GM19025 (cell line): ENCODE results near the gene ANKS1B.

Source experiments
- ATAC-seq: cut with Tn5 transposase; IDR thresholded peaks from one replicate; pipeline ENCODE4 v1.9.1; 2021; ENCODE audit warnings: mild to moderate bottlenecking, low read depth, moderate library complexity; ENCODE audit not compliant: unreplicated experiment

Gene ANKS1B

DNA sequence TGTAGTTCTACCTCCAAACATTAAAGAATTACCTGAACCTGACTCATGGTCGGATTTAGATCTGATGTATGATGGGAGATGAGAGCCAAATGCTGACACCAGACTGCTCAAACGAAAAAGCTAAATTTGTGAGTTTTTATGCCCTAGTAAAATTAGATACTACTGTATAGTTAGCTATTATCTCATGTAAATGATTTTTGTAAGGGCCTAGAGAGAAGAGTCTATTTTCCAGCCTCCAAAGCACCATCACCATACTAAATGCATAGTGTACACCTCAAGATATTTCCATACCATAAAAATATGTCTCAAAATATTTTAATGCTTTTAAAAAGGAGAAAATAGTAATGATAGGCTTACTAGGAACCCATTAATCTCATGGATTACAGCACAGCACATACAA lies 18.3 kb downstream of the ANKS1B start:
- no peak for ATAC-seq

DNA sequence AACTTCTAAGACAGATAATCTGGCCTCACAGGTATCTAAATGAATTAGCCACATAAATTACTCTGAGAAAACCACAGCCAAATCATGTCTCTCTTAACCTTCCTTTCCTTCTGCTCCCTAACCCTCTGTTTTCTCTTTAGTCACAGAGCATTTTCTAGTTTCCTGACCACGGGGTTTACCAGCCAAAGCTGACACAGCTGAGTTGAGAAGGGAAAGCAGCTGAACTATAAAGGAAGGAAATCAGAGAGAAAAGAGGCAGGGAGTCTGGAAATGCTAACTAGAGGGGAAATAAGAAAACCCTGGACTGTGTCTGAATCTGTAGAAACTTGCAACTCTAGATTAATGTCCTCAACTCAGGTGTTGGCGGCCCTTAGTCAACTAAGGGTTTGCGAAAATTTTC lies 24.4 kb downstream of the ANKS1B start:
- no peak for ATAC-seq

DNA sequence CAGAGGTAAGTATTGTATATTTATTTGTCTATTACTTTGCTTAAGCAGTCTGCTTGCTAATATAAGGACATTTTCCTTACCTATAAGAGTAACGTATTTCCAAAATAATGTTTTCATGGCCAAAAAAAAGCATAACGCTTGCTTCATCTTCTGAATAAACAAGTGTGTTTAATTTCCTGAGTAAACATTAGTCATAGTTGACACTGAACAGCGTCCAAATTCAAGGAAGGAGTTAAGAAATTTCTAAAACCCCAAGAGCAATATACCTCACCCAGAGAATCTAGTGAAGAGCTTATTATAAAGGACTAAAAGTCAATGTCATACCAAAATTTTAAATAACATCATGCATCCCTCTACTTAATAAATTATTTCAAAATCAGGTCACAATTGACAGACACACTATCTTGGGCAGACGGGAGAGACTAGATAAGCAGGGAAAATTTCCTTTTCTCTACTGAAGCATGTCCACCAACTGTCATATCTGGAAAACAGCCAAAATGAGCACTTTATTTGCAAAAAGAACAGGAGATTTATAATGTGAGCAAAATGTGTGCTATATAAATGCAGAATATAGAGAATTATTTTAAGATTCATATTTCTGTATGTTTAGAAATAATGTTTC lies 25.1 kb downstream of the ANKS1B start:
- ATAC-seq: no peak

DNA sequence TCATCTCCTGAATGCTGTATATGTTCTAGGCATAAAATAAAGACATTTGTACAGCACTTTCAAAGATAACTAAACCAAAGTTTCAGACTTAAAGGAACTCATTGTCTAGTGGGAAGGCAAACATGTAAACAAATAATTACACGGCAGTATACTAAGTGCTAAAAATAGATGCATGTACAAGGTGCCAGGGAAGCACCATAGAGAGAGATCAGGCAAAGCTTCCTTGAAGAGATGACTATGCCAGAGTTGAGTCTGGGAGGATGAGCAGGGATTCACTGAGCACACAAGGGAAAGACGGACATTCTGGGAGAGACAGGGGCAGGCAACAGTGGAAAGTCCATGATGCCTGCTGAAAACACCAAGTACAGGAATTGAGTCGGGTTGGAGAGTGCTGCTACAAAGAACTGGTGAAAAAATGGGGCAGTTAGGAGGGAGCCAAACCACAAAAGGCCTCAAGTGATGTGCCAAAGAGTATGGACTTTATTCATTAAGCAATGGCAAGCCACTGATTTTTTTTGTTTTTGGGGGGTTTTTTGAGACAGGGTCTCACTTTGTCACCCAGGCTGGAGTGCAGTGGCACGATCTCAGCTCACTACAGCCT lies 26.8 kb downstream of the ANKS1B start:
- no peak for ATAC-seq

DNA sequence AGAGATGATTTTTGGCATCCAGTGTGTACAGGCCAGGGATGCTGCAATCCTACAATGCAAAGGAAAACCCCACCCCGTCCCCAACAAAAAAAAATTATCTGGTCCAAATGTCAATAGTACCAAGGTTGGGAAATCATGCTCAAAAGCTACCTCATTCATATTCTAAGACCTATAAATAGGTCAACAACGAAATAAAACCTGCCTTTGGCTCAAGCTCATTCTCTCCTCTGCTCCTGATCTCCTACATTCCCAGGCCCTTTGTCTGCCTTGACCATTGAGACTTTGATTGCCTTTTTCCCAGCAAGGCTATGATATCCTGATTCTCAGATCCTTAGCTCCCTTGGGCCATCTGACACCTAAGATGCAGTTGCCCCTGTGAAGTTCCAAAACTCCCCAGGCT lies 30.0 kb downstream of the ANKS1B start:
- ATAC-seq: no peak

DNA sequence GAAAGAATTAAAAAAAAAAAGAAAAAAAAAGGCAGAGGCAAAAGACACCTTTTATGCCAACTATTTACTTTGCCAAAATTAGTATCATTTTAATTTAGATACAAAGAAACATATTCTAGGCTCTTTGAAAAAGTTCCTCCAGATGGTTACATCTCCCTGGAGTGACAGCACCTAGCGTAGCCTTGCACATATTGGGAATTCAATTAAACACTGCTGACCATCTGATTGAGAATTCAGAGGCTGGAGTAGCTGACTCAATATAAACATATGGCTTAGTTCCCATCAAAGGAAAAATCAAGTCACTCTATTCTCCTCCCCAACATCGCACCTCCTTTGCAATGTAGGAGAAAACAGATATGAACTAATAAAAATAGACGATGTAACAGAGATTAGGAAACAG lies 36.4 kb downstream of the ANKS1B start:
- ATAC-seq: no peak

DNA sequence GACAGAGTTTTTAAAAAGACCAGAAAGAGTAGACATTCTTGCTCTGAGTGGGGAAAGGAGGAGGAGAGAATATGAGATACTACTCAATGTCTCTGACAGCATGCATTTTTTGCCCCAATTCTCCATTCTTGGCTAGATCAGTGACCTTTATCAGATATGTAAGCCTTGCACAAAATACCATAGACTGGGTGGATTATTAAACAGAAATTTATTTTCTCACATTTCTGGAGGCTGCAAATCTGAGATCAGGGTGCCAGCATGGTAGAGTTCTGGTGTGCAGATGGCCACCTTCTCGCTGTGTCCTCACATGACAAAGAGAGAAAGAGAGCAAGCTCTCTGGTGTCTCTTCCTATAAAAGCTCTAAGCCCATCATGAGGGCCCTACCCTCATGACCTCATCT lies 38.6 kb downstream of the ANKS1B start:
- no peak for ATAC-seq

DNA sequence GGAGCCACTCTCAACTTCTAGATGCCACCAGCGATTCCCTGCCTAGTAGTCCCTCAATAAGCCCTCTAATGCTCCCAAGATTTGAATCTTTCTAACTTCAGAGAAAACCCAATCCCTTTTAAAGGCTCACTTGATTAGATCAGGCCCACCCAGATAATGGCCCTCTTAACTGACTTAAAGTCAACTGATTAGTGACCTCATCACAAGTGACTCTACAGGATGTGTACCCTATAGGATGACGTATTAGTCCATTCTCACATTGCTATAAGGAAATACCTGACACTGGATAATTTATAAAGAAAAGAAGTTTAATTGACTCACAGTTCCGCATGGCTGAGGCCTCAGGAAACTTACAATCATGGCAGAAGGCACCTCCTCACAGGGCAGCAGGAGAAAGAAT lies 49.1 kb downstream of the ANKS1B start:
- no peak for ATAC-seq

DNA sequence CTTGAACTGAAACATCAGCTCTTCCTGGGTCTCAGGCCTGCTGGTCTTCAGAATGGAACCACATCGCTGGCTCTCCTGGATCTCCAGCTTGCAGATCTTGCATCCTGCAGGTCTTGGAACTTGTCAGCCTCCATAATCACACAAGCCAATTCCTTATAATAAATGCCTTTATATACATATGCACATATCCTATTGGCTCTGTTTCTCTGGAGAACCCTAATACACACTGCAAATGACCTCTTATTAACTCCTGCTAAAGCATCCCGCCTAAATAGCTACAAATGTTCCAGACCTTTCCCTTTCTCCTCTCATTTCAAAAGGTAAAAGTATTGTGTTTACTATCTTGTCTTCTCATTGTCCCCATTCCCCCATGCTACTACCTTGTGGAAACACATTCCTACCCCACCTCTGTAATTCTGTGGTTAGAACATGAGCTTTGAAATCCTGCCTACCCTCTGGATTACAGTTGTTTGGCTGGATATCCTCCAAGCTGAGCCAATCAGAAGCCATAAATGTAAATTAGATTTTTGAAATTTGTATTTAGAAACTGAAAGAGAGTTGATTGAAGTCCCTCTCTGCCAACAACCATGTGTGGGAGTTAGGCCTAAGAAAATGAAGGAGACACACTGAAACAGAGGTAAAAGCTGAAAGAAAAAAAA lies 58.1 kb downstream of the ANKS1B start:
- ATAC-seq: no peak

DNA sequence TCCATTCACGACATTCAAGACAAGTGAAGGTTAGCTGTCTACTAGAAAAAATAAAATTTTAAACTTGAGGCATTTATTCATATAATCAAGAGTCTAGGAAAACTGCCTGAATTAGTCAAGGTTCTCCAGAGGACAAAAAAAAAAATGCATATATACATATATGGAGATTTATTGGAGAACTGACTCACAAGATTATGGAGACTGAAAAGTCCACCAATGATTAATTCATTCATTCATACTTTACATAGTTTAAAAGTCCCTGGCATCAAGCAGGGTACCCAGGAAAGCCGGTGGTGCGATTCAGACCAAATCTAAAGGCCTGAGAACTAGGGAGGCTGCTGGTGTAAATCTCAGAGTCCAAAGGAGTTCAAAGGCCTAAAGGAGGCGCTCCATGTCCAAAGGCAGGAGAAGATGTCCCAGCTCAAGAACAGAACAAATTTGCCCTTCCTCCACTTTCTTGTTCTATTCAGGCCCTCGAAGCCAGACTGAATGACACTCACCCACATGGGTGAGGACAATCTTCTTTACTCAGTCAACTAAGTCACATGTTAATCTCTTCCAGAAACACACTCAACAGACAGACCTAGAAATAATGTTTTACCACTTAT lies 64.3 kb downstream of the ANKS1B start:
- no peak for ATAC-seq

DNA sequence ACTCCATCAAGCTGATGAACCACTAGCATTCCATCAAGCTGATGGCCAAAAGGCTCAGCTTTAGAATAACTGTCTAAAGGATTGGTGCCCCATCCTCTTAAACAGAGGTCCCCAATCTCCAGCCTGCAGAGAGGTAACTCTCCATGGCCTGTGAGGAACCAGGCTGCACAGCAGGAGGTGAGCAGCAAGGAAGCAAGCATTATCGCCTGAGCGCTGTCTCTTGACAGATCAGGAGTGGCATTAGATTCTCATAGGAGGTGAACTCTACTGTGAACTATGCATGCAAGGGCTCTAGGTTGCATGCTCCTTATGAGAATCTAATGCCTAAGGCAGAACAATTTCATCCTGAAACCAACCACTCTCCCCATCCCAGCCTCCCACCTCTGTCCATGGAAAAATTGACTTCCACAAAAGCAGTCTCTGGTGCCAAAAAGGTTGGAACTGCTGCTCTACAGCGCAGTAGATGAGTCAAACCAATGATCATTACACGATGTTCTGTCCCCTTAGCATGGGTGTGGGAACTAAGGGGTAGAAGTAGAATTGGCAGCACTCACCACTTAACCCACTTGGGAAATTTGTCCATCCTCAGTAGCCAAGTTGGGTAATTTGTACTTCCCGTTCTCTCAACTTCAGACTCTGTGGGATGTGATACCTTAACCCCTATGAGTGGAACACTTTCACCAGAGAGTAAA lies 66.9 kb downstream of the ANKS1B start:
- no peak for ATAC-seq

DNA sequence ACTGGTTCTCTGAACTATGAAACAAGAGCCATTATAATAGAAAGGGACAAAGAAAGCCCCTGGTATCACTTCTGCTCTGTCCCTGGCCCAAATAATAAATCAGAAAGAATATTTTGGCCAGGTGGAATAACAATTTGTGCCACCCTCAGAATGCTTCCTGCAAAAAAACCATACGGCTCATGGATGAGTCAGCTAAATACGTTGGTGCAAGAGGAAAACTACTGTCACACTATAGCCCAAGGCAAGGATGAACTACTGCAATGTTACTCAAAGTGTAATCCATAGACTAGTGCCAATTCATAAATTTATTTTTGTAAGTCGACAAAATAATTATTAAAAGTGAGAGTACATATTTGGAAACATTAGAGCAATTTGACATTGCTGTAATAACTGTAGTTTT lies 68.2 kb downstream of the ANKS1B start:
- ATAC-seq: no peak

DNA sequence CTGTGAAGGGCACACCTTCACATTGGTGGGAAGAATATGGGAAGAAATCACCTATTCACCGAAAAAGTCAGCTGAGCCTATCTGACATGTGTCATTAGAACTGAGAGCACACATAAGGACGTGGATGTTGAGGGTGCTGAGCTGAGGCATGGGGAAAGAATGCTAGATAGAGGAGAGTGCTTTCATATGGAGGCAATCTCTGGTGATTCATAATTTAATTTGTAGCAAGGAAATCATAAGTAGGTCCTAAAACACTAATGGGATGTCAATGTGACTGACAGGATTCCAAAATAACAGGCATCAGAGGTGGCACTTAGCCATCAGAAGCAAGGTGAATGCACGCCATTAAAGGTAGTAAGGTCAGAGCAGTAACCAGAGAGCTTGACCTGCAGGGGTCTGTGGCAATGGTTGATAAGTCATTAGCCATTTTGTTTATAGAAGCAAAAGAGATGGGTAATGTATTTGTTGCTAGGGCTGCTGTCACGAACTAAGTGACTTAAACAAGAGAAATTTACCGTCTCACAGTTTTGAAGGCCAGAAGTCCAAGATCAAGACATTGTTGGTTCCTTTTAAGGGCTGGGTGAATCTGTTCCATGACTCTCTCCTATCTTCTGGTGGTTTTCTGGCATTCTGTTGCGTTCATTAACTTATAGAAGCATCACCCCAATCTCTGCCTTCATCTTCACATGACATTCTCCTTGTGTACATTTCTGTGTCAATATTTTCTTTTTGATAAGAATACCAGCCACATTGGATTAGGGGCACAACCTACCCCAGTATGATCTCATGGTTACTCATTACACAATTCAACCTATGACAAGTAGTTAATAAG lies 69.3 kb downstream of the ANKS1B start:
- no peak for ATAC-seq

DNA sequence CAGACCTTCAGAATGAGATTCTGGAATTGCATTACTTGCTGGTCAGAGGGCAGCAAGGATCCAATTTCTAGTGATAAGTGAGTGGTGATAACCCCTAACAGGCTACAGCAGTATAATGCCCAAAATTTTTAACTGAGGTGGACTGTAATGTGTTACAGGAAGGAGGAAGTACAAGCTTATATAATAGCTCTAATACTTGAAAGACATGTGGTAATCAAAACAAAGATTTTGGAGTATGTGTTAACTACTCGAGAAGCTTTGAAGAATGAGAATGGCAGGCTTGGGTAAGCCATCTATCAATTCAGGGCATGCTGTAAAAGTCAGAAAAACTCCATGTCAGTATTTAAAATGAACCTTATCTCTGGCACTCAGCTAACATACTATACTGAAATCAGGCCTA lies 70.5 kb downstream of the ANKS1B start:
- no peak for ATAC-seq

DNA sequence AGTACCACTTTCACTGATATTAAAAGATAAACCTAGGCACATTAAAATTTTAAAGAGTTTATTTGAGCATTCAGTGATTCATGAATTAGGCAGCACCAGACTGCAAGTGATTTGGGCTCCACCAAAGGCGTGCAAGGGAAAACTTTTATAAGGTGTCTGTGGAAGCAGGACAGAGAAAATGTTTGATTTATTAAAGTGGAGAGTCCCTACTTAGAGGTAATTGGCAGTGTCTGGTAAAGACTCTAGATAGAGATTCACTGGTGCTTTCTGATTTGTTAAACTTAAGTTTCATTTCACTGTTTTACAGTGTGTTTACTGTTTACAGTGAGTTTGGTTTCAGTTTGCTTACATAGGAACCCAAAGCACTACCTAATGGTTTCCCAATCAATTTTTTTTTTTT lies 72.8 kb downstream of the ANKS1B start:
- no peak for ATAC-seq

DNA sequence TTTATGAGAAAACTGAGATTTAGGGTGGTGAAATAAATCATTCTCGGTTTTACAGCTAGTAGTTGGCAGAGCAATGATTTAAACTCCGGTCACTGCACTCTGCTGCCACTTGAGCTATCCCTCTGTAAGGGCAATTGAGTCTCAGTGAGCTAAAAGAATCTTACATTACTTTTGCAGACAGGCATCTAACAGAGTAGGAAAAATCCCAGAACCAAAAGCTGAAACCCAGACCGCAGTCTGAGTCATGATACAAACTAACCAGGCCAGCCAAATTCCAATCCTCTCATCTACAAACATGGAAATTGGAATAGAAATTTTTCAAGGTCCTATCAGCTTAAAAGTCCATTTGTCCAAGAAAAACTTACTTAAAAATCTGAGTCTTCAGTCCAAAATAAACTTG lies 73.7 kb downstream of the ANKS1B start:
- ATAC-seq: no peak

DNA sequence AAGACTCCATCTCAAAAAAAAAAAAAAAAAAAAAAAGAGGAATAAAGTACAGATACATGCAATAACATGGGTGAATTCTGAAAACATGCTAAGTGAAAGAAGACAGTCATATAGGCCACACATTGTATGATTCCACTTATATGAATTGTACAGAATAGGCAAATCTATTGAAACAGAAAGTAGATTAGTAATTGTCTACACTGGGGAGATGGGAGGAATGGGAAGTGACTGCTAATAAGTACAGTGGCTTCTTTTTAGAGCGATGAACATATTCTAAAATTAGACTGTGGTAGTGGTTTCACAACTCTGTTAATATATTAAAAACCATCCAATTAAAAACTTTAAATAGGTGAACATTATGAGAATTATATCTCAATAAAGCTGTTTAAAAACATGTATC lies 74.4 kb downstream of the ANKS1B start:
- no peak for ATAC-seq

DNA sequence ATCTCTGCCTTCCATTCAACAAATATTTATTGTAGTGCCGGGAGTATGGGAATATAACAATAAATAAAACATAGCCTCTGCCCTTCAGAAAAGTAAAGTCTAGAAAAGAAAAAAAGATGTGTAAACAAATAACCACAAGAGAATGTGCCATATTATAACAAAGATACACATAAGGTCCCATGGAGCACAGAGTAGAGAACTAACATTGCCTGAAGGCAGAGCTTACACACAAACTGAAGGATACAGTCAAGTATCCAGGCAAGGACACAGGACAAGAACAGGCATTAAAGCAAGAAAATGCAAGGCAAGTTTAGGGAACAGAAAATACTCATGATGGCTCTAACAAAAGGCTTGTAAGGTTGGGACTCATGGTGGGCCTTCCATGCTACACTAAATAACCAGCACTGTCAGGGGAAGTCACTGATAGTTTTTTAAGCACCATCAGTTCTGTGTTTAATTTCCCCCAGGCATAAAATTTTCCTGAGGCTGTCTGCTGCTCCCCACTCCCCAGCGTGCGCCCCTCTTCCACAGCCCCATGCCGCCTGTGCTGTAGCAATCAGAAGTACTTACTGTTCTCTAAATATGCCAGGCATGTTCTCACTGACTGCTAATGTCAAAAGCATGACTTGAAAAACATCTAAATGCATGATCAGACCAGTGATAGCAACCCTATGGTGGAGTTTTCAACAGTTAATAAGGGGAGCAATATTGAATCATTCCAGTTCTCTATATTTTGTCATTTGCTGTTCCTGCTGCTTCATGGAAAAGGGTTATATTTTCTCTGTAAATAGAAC lies 77.8 kb downstream of the ANKS1B start:
- ATAC-seq: no peak

DNA sequence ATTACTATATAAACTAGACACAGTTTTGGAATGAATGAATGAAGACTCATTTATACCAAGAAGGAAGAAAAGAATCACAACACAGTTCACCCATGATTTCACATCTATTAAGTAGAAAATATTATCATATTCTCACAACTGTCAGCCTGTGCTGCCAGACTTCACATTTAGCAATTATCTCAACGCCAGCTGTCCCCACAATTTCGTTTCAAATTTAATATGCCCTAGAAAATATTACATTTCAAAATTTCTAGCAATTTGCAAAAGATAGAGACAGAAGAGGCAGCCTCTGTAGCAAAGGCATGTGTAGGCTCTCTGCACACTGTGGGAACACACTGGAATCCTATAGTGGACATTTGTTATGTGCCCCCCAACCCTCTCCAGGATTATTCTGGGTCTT lies 83.6 kb downstream of the ANKS1B start:
- ATAC-seq: no peak

DNA sequence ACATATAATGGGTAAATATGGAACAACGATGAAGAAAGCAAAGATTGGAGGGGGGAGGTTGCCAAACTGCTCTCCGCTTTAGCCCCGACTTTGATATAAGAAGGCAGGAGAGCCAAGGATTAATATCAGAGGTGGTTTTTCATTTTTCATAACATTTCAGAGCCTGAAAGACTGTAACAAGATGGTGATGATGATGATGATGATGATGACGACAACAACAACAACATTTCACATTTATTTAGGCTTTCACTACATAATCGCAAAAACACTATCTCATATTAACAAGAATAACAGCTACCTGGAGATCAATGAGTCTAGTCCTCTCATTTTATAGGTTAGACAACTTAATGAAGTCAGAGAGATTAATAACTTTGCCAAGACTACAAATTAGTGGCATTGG lies 86.1 kb downstream of the ANKS1B start:
- ATAC-seq: no peak
